DOHH2 (cell line): Measurements from ENCODE around the gene OTOR.

Experiments used
- H3F3A ChIP-seq: fragments of 200-600 bp; sonication (generic), shearing (Covaris generic); 2 replicates; pipeline ENCODE4 v1.6.0; 2016; ENCODE audit warnings: antibody characterized with exemption, mild to moderate bottlenecking; ENCODE audit not compliant: control insufficient read depth, insufficient read depth
- H3K27ac ChIP-seq: fragments of 200-600 bp; sonication (generic); 2 replicates; pipeline ENCODE4 v1.5.1; 2014; ENCODE audit warnings: low read depth, mild to moderate bottlenecking, low read length, moderate library complexity
- H3K27me3 ChIP-seq: fragments of 200-600 bp; sonication (generic); 2 replicates; pipeline ENCODE4 v1.6.1; 2014; ENCODE audit warnings: mild to moderate bottlenecking, low read length, mixed read lengths; ENCODE audit not compliant: control insufficient read depth
- H3K36me3 ChIP-seq: fragments of 200-600 bp; sonication (generic); 2 replicates; pipeline ENCODE4 v1.6.1; 2014; ENCODE audit warnings: mild to moderate bottlenecking, low read length, moderate library complexity, mixed read lengths; ENCODE audit not compliant: control insufficient read depth
- H3K4me1 ChIP-seq: fragments of 200-600 bp; sonication (generic); 2 replicates; pipeline ENCODE4 v1.6.1; 2014; ENCODE audit warnings: mild to moderate bottlenecking, low read length, mixed read lengths; ENCODE audit not compliant: control insufficient read depth
- H3K4me2 ChIP-seq: fragments of 200-600 bp; sonication (generic); 2 replicates; pipeline ENCODE4 v1.6.0; 2014; ENCODE audit warnings: mild to moderate bottlenecking, low read length, moderate library complexity
- H3K4me3 ChIP-seq: fragments of 200-600 bp; sonication (generic); 2 replicates; pipeline ENCODE4 v1.5.1; 2014; ENCODE audit warnings: mild to moderate bottlenecking, low read length, mixed read lengths
- H3K79me2 ChIP-seq: fragments of 200-600 bp; sonication (generic); 2 replicates; pipeline ENCODE4 v1.6.1; 2014; ENCODE audit warnings: mild to moderate bottlenecking, low read length, mixed read lengths; ENCODE audit not compliant: control insufficient read depth
- H3K9me2 ChIP-seq: fragments of 200-600 bp; sonication (generic); replicated peaks from 2 replicates; pipeline ENCODE4 v1.6.1; 2014; ENCODE audit warnings: mild to moderate bottlenecking, low read length, mixed read lengths; ENCODE audit not compliant: control insufficient read depth
- H3K9me3 ChIP-seq: fragments of 200-600 bp; sonication (generic); 2 replicates; pipeline ENCODE4 v1.6.1; 2014; ENCODE audit warnings: antibody characterized with exemption, low read length, mixed read lengths; ENCODE audit not compliant: control insufficient read depth, insufficient read depth
- H4K20me1 ChIP-seq: fragments of 200-600 bp; sonication (generic); 2 replicates; pipeline ENCODE4 v1.6.0; 2014; ENCODE audit warnings: low read depth, mild to moderate bottlenecking, antibody characterized with exemption, low read length, moderate library complexity; ENCODE audit not compliant: control insufficient read depth, insufficient read depth
- CTCF ChIP-seq: fragments of 200-600 bp; sonication (generic); IDR thresholded peaks from one replicate; pipeline ENCODE4 v1.5.1; 2014; ENCODE audit warnings: antibody characterized with exemption, mild to moderate bottlenecking, low read depth, low read length; ENCODE audit not compliant: poor library complexity, severe bottlenecking
- EZH2phosphoT487 ChIP-seq: fragments of 200-600 bp; sonication (generic); IDR thresholded peaks from 2 replicates; pipeline ENCODE4 v1.6.1; 2017; ENCODE audit warnings: borderline replicate concordance, mild to moderate bottlenecking, antibody characterized with exemption, low read length, moderate library complexity, mixed read lengths

Gene OTOR

GRCh38 chr20:16752901-16753300, 4.7 kb downstream of the OTOR start:
- H3K4me2 ChIP-seq, result no peak overlapping the region

GRCh38 chr20:16758454-16759180, 10.5 kb downstream of the OTOR start:
- Histone ChIP-seq H3F3A (no peaks in the 10 kb centered on the region), H3K9me3 (no peaks in the 10 kb centered on the region), H3K4me2 (no peak overlapping the region), H3K27ac (no peak overlapping the region), H3K4me3 (no peak overlapping the region), H4K20me1 (no peaks in the 10 kb centered on the region), H3K9me2 (no peaks in the 10 kb centered on the region), H3K27me3 (peaks cover 14% of the 10 kb centered on the region), H3K36me3 (no peaks in the 10 kb centered on the region), H3K79me2 (no peaks in the 10 kb centered on the region), H3K4me1 (no peaks in the 10 kb centered on the region)
- TF ChIP-seq EZH2phosphoT487, result no peak

More at GRCh38 chr20:16752901-16753300, 4.7 kb downstream of the OTOR start:
- Histone ChIP-seq H3K9me3 (no peaks in the 10 kb centered on the region), H3K4me3 (no peak overlapping the region), H4K20me1 (no peaks in the 10 kb centered on the region), H3K4me1 (no peaks in the 10 kb centered on the region), H3F3A (no peaks in the 10 kb centered on the region), H3K79me2 (no peaks in the 10 kb centered on the region), H3K9me2 (no peaks in the 10 kb centered on the region), H3K36me3 (no peaks in the 10 kb centered on the region), H3K27me3 (no peaks in the 10 kb centered on the region), H3K27ac (no peak overlapping the region)
- TF ChIP-seq CTCF (no peak), EZH2phosphoT487 (no peak)

GRCh38 chr20:16759181-16759563, 11.0 kb downstream of the OTOR start:
- Histone ChIP-seq H3F3A (no peaks in the 10 kb centered on the region), H3K4me2 (no peak overlapping the region)
- TF ChIP-seq CTCF (no peak), EZH2phosphoT487 (no peak)

More at GRCh38 chr20:16759181-16759563, 11.0 kb downstream of the OTOR start:
- H3K27me3 ChIP-seq, result peaks cover 16% of the 10 kb centered on the region
- no peaks in the 10 kb centered on the region for H3K4me1 ChIP-seq
- H3K9me2 ChIP-seq, result no peaks in the 10 kb centered on the region
- no peaks in the 10 kb centered on the region for H3K79me2 ChIP-seq
- no peaks in the 10 kb centered on the region for H3K36me3 ChIP-seq
- no peak overlapping the region for H3K4me3 ChIP-seq
- H4K20me1 ChIP-seq, result no peaks in the 10 kb centered on the region
- H3K27ac ChIP-seq, result no peak overlapping the region
- no peaks in the 10 kb centered on the region for H3K9me3 ChIP-seq
